Hepatocyte (in vitro differentiated cells): ENCODE results near the gene MAMSTR. TPM values are rescaled to one million over a fixed set of nuclear protein-coding genes. Genes with fewer than 3 reads are reported as not detected.

Source experiments
- DNase-seq: peaks from one replicate; pipeline ENCODE4 v3.0.0-alpha.2; 2016; ENCODE audit warnings: low spot score
- H2AFZ ChIP-seq: fragments of 200-600 bp; sonication (generic); 2 replicates; pipeline ENCODE4 v1.6.0; 2016; ENCODE audit warnings: antibody characterized with exemption, mild to moderate bottlenecking
- H3K27ac ChIP-seq: fragments of 200-600 bp; sonication (generic); 2 replicates; pipeline ENCODE4 v1.5.1; 2016; ENCODE audit warnings: mild to moderate bottlenecking
- H3K27me3 ChIP-seq: fragments of 200-600 bp; sonication (generic); 2 replicates; pipeline ENCODE4 v1.6.1; 2016
- H3K36me3 ChIP-seq: fragments of 200-600 bp; sonication (generic); replicated peaks from 2 replicates; pipeline ENCODE4 v1.5.1; 2016; ENCODE audit warnings: low read depth; ENCODE audit not compliant: insufficient read depth
- H3K4me1 ChIP-seq: fragments of 200-600 bp; sonication (generic); 2 replicates; pipeline ENCODE4 v1.5.1; 2016; ENCODE audit warnings: mild to moderate bottlenecking, moderate library complexity; ENCODE audit not compliant: insufficient read depth
- H3K4me2 ChIP-seq: fragments of 200-600 bp; sonication (generic); 2 replicates; pipeline ENCODE4 v1.6.0; 2016
- H3K4me3 ChIP-seq: fragments of 200-600 bp; sonication (generic); 2 replicates; pipeline ENCODE4 v1.5.1; 2016; ENCODE audit warnings: mild to moderate bottlenecking
- H3K79me2 ChIP-seq: fragments of 200-600 bp; sonication (generic); 2 replicates; pipeline ENCODE4 v1.6.0; 2017; ENCODE audit warnings: mild to moderate bottlenecking
- H3K9me2 ChIP-seq: fragments of 200-600 bp; sonication (generic); replicated peaks from 2 replicates; pipeline ENCODE4 v1.6.0; 2017; ENCODE audit warnings: mild to moderate bottlenecking; ENCODE audit not compliant: insufficient read depth
- H3K9me3 ChIP-seq: fragments of 200-600 bp; sonication (generic); 2 replicates; pipeline ENCODE4 v1.5.1; 2016; ENCODE audit warnings: low read depth, mild to moderate bottlenecking
- H4K20me1 ChIP-seq: fragments of 200-600 bp; sonication (generic); 2 replicates; pipeline ENCODE4 v1.6.0; 2016; ENCODE audit warnings: mild to moderate bottlenecking; ENCODE audit not compliant: insufficient read depth, poor library complexity, severe bottlenecking
- EZH2 ChIP-seq: fragments of 200-600 bp; sonication (generic); IDR thresholded peaks from 2 replicates; pipeline ENCODE4 v1.6.1; 2016; ENCODE audit warnings: antibody characterized with exemption, mild to moderate bottlenecking, borderline replicate concordance
- EZH2phosphoT487 ChIP-seq: fragments of 200-600 bp; sonication (generic); IDR thresholded peaks from one replicate; pipeline ENCODE4 v1.6.1; 2018; ENCODE audit warnings: antibody characterized with exemption, mild to moderate bottlenecking, low read depth, moderate library complexity; ENCODE audit not compliant: unreplicated experiment, severe bottlenecking
- WGBS: methylation state at CpG from one replicate; pipeline ENCODE4 v1.1.6; 2016; ENCODE audit warnings: low lambda C conversion rate; ENCODE audit errors: missing lambda C conversion rate; 5-methylcytosine and 5-hydroxymethylcytosine counted together
- polyA plus RNA-seq: library from polyadenylated mRNA; unstranded; fragments of >200 nt; fragmentation: Nextera tagmentation; extraction: Ambion mirVana; gene quantifications from 2 replicates; pipeline ENCODE4 v1.2.1, GENCODE V29; 2016
- total RNA-seq: library from RNA; depleted of rRNA; stranded (reverse); fragments of >200 nt; gene quantifications from 2 replicates; pipeline ENCODE4 v1.2.3, GENCODE V29; 2014
- TF ChIP-seq, protein P1 (sequence below): fragments of 200-600 bp; sonication (generic); IDR thresholded peaks from 2 replicates; pipeline ENCODE4 v1.5.1; 2016; ENCODE audit warnings: antibody characterized with exemption, mild to moderate bottlenecking; ENCODE audit not compliant: poor library complexity

The MAMSTR gene
- total and polyA plus RNA-seq, 2 experiments from 2014 or later, result 2.3 to 5.2 TPM

GRCh38 chr19:48678201-48678600 lies 41.3 kb downstream of the MAMSTR start:
- no peaks in the 10 kb centered on the region for H3K79me2 ChIP-seq
- peaks cover 10% of the 10 kb centered on the region for H3K4me1 ChIP-seq
- TF ChIP-seq EZH2phosphoT487 (no peak), EZH2 (no peak)
- TF ChIP-seq, protein P1, sequence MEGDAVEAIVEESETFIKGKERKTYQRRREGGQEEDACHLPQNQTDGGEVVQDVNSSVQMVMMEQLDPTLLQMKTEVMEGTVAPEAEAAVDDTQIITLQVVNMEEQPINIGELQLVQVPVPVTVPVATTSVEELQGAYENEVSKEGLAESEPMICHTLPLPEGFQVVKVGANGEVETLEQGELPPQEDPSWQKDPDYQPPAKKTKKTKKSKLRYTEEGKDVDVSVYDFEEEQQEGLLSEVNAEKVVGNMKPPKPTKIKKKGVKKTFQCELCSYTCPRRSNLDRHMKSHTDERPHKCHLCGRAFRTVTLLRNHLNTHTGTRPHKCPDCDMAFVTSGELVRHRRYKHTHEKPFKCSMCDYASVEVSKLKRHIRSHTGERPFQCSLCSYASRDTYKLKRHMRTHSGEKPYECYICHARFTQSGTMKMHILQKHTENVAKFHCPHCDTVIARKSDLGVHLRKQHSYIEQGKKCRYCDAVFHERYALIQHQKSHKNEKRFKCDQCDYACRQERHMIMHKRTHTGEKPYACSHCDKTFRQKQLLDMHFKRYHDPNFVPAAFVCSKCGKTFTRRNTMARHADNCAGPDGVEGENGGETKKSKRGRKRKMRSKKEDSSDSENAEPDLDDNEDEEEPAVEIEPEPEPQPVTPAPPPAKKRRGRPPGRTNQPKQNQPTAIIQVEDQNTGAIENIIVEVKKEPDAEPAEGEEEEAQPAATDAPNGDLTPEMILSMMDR, result no peak
- no peaks in the 10 kb centered on the region for H3K9me2 ChIP-seq
- no peaks in the 10 kb centered on the region for H3K9me3 ChIP-seq
- no peaks in the 10 kb centered on the region for H4K20me1 ChIP-seq
- no peak overlapping the region for H2AFZ ChIP-seq
- DNase-seq, result peak; percentile 44
- no peaks in the 10 kb centered on the region for H3K36me3 ChIP-seq
- H3K27ac ChIP-seq, result peak overlapping the region; percentile 62
- 69% methylated on average over 4 of the region's 4 CpGs for WGBS
- no peaks in the 10 kb centered on the region for H3K27me3 ChIP-seq
- no peak overlapping the region for H3K4me3 ChIP-seq
- no peak overlapping the region for H3K4me2 ChIP-seq

DNA sequence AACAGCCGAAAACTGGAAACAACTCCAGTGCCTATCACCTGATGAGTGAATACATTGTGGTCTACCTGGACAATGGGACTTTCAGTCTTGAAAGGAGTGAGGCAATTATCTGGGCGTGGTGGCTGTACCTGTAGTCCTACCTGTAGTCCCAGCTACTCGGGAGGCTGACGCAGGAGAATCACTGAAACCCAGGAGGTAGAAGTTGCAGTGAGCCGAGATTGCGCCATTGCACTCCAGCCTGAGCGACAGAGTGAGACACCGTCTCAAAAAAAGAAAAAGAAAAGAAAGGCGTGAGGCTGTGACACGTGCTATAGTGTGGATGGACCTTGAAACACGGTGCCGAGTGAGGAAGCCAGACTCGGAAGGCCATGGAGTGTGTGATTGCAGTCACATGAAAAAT lies 42.6 kb downstream of the MAMSTR start:
- Histone ChIP-seq H4K20me1 (no peaks in the 10 kb centered on the region), H3K4me3 (no peak overlapping the region), H3K4me2 (no peak overlapping the region), H3K4me1 (peaks cover 10% of the 10 kb centered on the region), H3K27ac (peak overlapping the region; percentile 62), H3K9me3 (no peaks in the 10 kb centered on the region), H3K36me3 (no peaks in the 10 kb centered on the region), H3K79me2 (no peaks in the 10 kb centered on the region), H3K27me3 (no peaks in the 10 kb centered on the region), H2AFZ (no peak overlapping the region), H3K9me2 (no peaks in the 10 kb centered on the region)
- WGBS, result 82% methylated on average over 13 of the region's 13 CpGs
- TF ChIP-seq EZH2, result no peak
- TF ChIP-seq, protein P1, result no peak
- TF ChIP-seq EZH2phosphoT487, result no peak
- DNase-seq, result peak; percentile 47

GRCh38 chr19:48676487-48676886 lies 43.0 kb downstream of the MAMSTR start:
- Histone ChIP-seq H3K27me3 (no peaks in the 10 kb centered on the region), H3K4me3 (no peak overlapping the region), H2AFZ (no peak overlapping the region), H3K9me2 (no peaks in the 10 kb centered on the region), H3K36me3 (no peaks in the 10 kb centered on the region), H3K9me3 (no peaks in the 10 kb centered on the region), H3K79me2 (no peaks in the 10 kb centered on the region), H3K4me1 (peaks cover 10% of the 10 kb centered on the region), H3K4me2 (no peak overlapping the region), H4K20me1 (no peaks in the 10 kb centered on the region), H3K27ac (peak overlapping the region; percentile 62)
- DNase-seq, result no peak
- no peak for TF ChIP-seq EZH2phosphoT487
- TF ChIP-seq, protein P1, result no peak
- no peak for TF ChIP-seq EZH2
- WGBS, result 96% methylated on average over 17 of the region's 17 CpGs
